ENCODE measurements around the gene CCDC188. TPM values are rescaled to one million over a fixed set of nuclear protein-coding genes. Genes with fewer than 3 reads are reported as not detected.
A peak's percentile ranks its signal among the peaks of the same experiment; 100 is the strongest.

CCDC188 gene
- total and polyA plus RNA-seq, 9 of the 15 experiments (the other 6 are each of a cell fraction or from before 2014, with no cell fraction given), result not detected

GRCh38 chr22:20117633-20118299 is 33.1 kb downstream of the CCDC188 start (continued):
- TF ChIP-seq FOXO4 (CRISPR knock-in tag; IDR thresholded peaks at IDR 0.05), result peak; percentile 20; the same call in 1 of the 2 replicates
- TF ChIP-seq ID3 (CRISPR knock-in tag; IDR thresholded peaks at IDR 0.05), result no peak
- TF ChIP-seq ID3 (tag; IDR thresholded peaks at IDR 0.05), result no peak
- no peak for TF ChIP-seq PRMT5 (CRISPR knock-in tag; IDR thresholded peaks at IDR 0.05)
- TF ChIP-seq POLR2A (conservative IDR thresholded peaks at IDR 0.05), result peak; percentile 73
- no peak for TF ChIP-seq CBFB (CRISPR knock-in tag; IDR thresholded peaks at IDR 0.05)
- TF ChIP-seq MBD2 (IDR thresholded peaks at IDR 0.05; ENCODE audit: borderline replicate concordance, low read depth), result no peak
- no peak for TF ChIP-seq ZNF347 (CRISPR knock-in tag; IDR thresholded peaks at IDR 0.05; ENCODE audit: low read depth)
- no peak for TF ChIP-seq ZNF512 (tag; IDR thresholded peaks at IDR 0.05)
- peak; percentile 80 for TF ChIP-seq NR4A1 (CRISPR knock-in tag; IDR thresholded peaks at IDR 0.05)
- peak; percentile 35; the same call in 1 of the 2 replicates for TF ChIP-seq NR4A1 (tag; IDR thresholded peaks at IDR 0.05)
- TF ChIP-seq KLF1 (tag; IDR thresholded peaks at IDR 0.05), result 0 out of 2 replicates have a peak, but pooled peaks have one; percentile 44
- no peak for TF ChIP-seq UBTF (IDR thresholded peaks at IDR 0.05; ENCODE audit: borderline replicate concordance in 1 of 2, low read depth in 2 of 2, low read length in 2 of 2)
- peak; percentile 84 for TF ChIP-seq PHF8 (IDR thresholded peaks at IDR 0.05; ENCODE audit: borderline replicate concordance, low read length)
- no peak for TF ChIP-seq CTBP1 (IDR thresholded peaks at IDR 0.05; ENCODE audit: borderline replicate concordance)
- TF ChIP-seq TRIM28 (IDR thresholded peaks at IDR 0.05), result no peak
- peak; percentile 82 for TF ChIP-seq RBFOX2 (IDR thresholded peaks at IDR 0.05; ENCODE audit: low read depth, low read length)
- TF ChIP-seq TAF9B (IDR thresholded peaks at IDR 0.05; ENCODE audit: partially characterized antibody), result no peak
- no peak for TF ChIP-seq IRF1 (CRISPR knock-in tag; IDR thresholded peaks at IDR 0.05; ENCODE audit: borderline replicate concordance)
- TF ChIP-seq LARP7 (IDR thresholded peaks at IDR 0.05), result peak; percentile 44; the same call in 1 of the 2 replicates
